CD14-positive monocyte (primary cell): ENCODE measurements around the gene CMSS1. TPM values are rescaled to one million over a fixed set of nuclear protein-coding genes. Genes with fewer than 3 reads are reported as not detected.

Experiments used
- DNase-seq, 3 donors: peaks; one replicate each; pipeline ENCODE4 v3.0.0-alpha.2; 2011 to 2022
- H2AFZ ChIP-seq: 2 replicates; pipeline ENCODE4 v1.6.0; 2012; ENCODE audit warnings: mild to moderate bottlenecking, low read depth, low read length, inconsistent platforms; ENCODE audit not compliant: insufficient read depth, poor library complexity, severe bottlenecking
- H3K27ac ChIP-seq, 2 donors: 1 replicate in 1 of 2; 2 replicates in 1 of 2; pipeline ENCODE4 v1.5.1; 2012 to 2013; ENCODE audit warnings: low read length in 2 of 2, control low read depth in 1 of 2, inconsistent platforms in 1 of 2, low read depth in 1 of 2, mild to moderate bottlenecking in 1 of 2
- H3K27me3 ChIP-seq, 2 donors: one replicate each; pipeline versions ENCODE4 v1.6.0 to v1.6.1; 2011 to 2013; ENCODE audit warnings: low read length in 2 of 2; ENCODE audit not compliant: control insufficient read depth in 2 of 2, insufficient read depth in 2 of 2
- H3K36me3 ChIP-seq, 2 donors: replicated peaks in 1 of 2; 1 replicate in 1 of 2; 2 replicates in 1 of 2; pipeline versions ENCODE4 v1.5.1 to v1.6.1; 2012 to 2013; ENCODE audit warnings: low read length in 2 of 2, control low read depth in 1 of 2, inconsistent platforms in 1 of 2, mild to moderate bottlenecking in 1 of 2; ENCODE audit not compliant: insufficient read depth in 2 of 2, control insufficient read depth in 1 of 2
- H3K4me1 ChIP-seq, 2 donors: 1 replicate in 1 of 2; 2 replicates in 1 of 2; pipeline versions ENCODE4 v1.5.1 to v1.6.1; 2012 to 2013; ENCODE audit warnings: low read length in 2 of 2, control low read depth in 1 of 2, inconsistent platforms in 1 of 2, mild to moderate bottlenecking in 1 of 2, moderate library complexity in 1 of 2; ENCODE audit not compliant: insufficient read depth in 2 of 2, control insufficient read depth in 1 of 2
- H3K4me2 ChIP-seq: replicated peaks from 2 replicates; pipeline ENCODE3; 2012; ENCODE audit warnings: low read length, moderate library complexity, mild to moderate bottlenecking; ENCODE audit not compliant: poor library complexity, severe bottlenecking; ENCODE audit errors: extremely low read depth
- H3K4me3 ChIP-seq, 3 experiments: fragments of 200-600 bp in 1 of 3; sonication (generic) in 1 of 3; replicated peaks in 1 of 3; 1 replicate in 2 of 3; 2 replicates in 1 of 3; pipeline ENCODE4 v1.5.1; 2011 to 2013; ENCODE audit warnings: low read length in 3 of 3, mild to moderate bottlenecking in 3 of 3, control low read depth in 2 of 3, low read depth in 2 of 3, inconsistent platforms in 1 of 3, moderate library complexity in 1 of 3
- H3K79me2 ChIP-seq: 2 replicates; pipeline ENCODE4 v1.6.0; 2012; ENCODE audit warnings: mild to moderate bottlenecking, control low read depth, inconsistent platforms, low read length, moderate library complexity; ENCODE audit not compliant: insufficient read depth
- H3K9ac ChIP-seq: 2 replicates; pipeline ENCODE4 v1.6.0; 2017; ENCODE audit warnings: low read length, mild to moderate bottlenecking; ENCODE audit not compliant: insufficient read depth, poor library complexity, severe bottlenecking
- H3K9me3 ChIP-seq, 2 donors: replicated peaks in 1 of 2; 1 replicate in 1 of 2; 2 replicates in 1 of 2; pipeline versions ENCODE4 v1.5.1 to v1.6.1; 2012 to 2013; ENCODE audit warnings: low read length in 2 of 2, control low read depth in 1 of 2; ENCODE audit not compliant: control insufficient read depth in 1 of 2, insufficient read depth in 1 of 2
- H4K20me1 ChIP-seq: 2 replicates; pipeline ENCODE4 v1.6.0; 2012; ENCODE audit warnings: mild to moderate bottlenecking, low read length, control low read depth, moderate library complexity; ENCODE audit not compliant: insufficient read depth
- H3K27ac Mint-ChIP-seq, 7 donors: one replicate each; pipeline ENCODE4 v1.8.0; 2020; ENCODE audit warnings: mild to moderate bottlenecking in 7 of 7, mixed read lengths in 7 of 7, moderate library complexity in 6 of 7, inconsistent platforms in 2 of 7
- H3K27me3 Mint-ChIP-seq, 3 donors: one replicate each; pipeline ENCODE4 v1.8.0; 2021 to 2022; ENCODE audit warnings: low read depth in 3 of 3, mild to moderate bottlenecking in 3 of 3, mixed read lengths in 3 of 3, moderate library complexity in 3 of 3, inconsistent platforms in 1 of 3
- H3K36me3 Mint-ChIP-seq, 2 donors: one replicate each; pipeline ENCODE4 v1.8.0; 2020; ENCODE audit warnings: mixed read lengths in 2 of 2, inconsistent platforms in 1 of 2, mild to moderate bottlenecking in 1 of 2
- H3K4me1 Mint-ChIP-seq: one replicate; pipeline ENCODE4 v1.8.0; 2020; ENCODE audit warnings: mild to moderate bottlenecking, mixed read lengths
- H3K4me3 Mint-ChIP-seq, 2 donors: one replicate each; pipeline ENCODE4 v1.8.0; 2020; ENCODE audit warnings: mild to moderate bottlenecking in 2 of 2, mixed read lengths in 2 of 2, moderate library complexity in 1 of 2
- H3K9me3 Mint-ChIP-seq, 7 donors: one replicate each; pipeline ENCODE4 v1.8.0; 2020 to 2022; ENCODE audit warnings: mixed read lengths in 7 of 7, mild to moderate bottlenecking in 6 of 7, moderate library complexity in 6 of 7, inconsistent platforms in 2 of 7
- WGBS: methylation state at CpG from one replicate; pipeline ENCODE4 v1.1.5; 2013; ENCODE audit warnings: missing lambda C conversion rate; ENCODE audit not compliant: insufficient coverage; 5-methylcytosine and 5-hydroxymethylcytosine counted together
- intact Hi-C, 2 donors: fragments of 100-400 bp; cut with micrococcal nuclease; formaldehyde crosslinking; loops; one replicate each; pipeline versions ENCODE4 v1.15.0 to v1.15.1; 2023
- polyA plus RNA-seq, 3 donors: library from polyadenylated mRNA; depleted of rRNA in 1 of 3; unstranded in 2 of 3; stranded (reverse) in 1 of 3; fragments of 300-500 nt in 2 of 3; fragments of >200 nt in 1 of 3; fragmentation: Illumina TruSeq in 2 of 3; gene quantifications; 1 replicate in 2 of 3; 2 replicates in 1 of 3; pipeline ENCODE4 v1.2.3, GENCODE V29; 2012 to 2021
- TF ChIP-seq, protein P1 (sequence below): fragments of 200-600 bp; IDR thresholded peaks from one replicate; pipeline ENCODE4 v1.8.0; 2022; ENCODE audit warnings: antibody characterized with exemption, mild to moderate bottlenecking

CMSS1 gene
- polyA plus RNA-seq, 3 donors, result 1.1 to 3.6 (median 2.2) TPM

DNA sequence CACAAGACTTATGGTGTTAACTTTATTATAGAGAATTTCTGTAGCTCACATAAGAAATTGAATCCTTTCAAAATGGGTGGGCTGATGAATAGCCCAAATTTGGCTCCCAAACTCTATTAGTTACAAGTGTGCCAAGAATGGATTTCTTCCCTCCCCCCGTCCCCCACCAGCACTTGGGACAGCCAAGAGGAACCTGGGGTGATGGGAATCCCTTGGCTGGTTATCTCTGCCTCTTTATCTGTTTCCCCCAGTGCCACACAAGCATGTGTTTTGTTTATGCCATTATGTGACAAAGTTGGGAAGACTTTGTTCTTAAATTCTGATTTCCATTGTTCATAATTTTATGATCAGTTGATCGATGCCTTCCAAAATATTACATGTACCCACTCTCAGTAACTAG, 28.3 kb downstream of the CMSS1 start:
- H3K27ac ChIP-seq, result no peak overlapping the region
- WGBS, result no CpG with 5 or more reads among the region's 2 CpGs

DNA sequence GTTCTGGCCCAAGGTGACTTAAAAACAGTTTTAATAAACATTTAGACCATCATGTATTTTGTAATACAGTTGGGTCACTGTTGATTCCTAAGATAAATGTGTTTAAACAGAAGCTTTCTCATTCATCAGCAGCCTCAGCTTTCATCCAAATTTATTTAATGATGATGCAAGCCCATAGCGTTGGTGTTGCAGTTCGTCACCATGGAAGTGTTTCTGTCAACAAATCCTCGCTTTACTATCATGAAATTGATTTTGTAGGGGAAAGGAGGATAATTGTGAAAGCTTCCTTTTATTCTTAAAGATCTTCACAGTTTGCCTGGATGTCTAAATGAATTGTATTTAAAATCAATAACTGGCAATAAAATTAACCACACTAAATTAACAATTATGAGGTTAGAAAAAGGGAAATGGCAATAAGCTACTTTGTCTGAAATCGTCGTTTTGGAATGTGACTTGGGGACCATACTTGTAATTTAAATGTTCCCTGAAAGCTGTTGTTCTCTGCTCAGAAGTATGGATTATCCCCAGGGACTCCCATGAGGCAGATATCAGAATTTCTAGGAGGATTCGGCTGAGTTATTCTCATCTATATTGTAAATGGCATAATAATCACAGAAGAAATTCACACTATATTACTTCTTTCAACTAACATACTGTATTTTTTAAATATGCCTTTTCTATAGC, 29.0 kb downstream of the CMSS1 start:
- Mint-ChIP-seq H3K9me3 (no peaks in the 10 kb centered on the region), H3K27ac (peak overlapping the region in 4 of 7 donors; percentile 16 to 59 (median 45)), H3K27me3 (peaks cover 0 to 1% (median 0%) of the 10 kb centered on the region in 3 donors), H3K36me3 (no peaks in the 10 kb centered on the region), H3K4me3 (no peak overlapping the region), H3K4me1 (peaks cover 12% of the 10 kb centered on the region)
- DNase-seq, result peak; percentile 27 to 56 (median 30)
- no peak overlapping the region for H3K4me3 ChIP-seq
- H3K9me3 ChIP-seq, result no peaks in the 10 kb centered on the region
- intact Hi-C loops, result loop anchor here in 1 of 2 donors (10.0 kb wide), 1 partner anchor 228 kb away; no protein-coding TSS in a partner anchor
- no peak overlapping the region for H3K4me2 ChIP-seq
- no peaks in the 10 kb centered on the region for H3K36me3 ChIP-seq
- H3K79me2 ChIP-seq, result no peaks in the 10 kb centered on the region
- H4K20me1 ChIP-seq, result no peaks in the 10 kb centered on the region
- H2AFZ ChIP-seq, result no peak overlapping the region
- no peak overlapping the region for H3K27ac ChIP-seq
- no peak overlapping the region for H3K9ac ChIP-seq
- no peaks in the 10 kb centered on the region for H3K27me3 ChIP-seq
- TF ChIP-seq, protein P1, sequence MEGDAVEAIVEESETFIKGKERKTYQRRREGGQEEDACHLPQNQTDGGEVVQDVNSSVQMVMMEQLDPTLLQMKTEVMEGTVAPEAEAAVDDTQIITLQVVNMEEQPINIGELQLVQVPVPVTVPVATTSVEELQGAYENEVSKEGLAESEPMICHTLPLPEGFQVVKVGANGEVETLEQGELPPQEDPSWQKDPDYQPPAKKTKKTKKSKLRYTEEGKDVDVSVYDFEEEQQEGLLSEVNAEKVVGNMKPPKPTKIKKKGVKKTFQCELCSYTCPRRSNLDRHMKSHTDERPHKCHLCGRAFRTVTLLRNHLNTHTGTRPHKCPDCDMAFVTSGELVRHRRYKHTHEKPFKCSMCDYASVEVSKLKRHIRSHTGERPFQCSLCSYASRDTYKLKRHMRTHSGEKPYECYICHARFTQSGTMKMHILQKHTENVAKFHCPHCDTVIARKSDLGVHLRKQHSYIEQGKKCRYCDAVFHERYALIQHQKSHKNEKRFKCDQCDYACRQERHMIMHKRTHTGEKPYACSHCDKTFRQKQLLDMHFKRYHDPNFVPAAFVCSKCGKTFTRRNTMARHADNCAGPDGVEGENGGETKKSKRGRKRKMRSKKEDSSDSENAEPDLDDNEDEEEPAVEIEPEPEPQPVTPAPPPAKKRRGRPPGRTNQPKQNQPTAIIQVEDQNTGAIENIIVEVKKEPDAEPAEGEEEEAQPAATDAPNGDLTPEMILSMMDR, result no peak
- peaks cover 16% of the 10 kb centered on the region in 2 donors for H3K4me1 ChIP-seq
- WGBS, result no CpG with 5 or more reads among the region's 6 CpGs

More for the DNA sequence above, 28.3 kb downstream of the CMSS1 start:
- DNase-seq, result no peak
- Histone ChIP-seq H3K4me3 (no peak overlapping the region), H3K36me3 (no peaks in the 10 kb centered on the region), H4K20me1 (no peaks in the 10 kb centered on the region), H3K9ac (no peak overlapping the region), H3K9me3 (no peaks in the 10 kb centered on the region), H3K27me3 (no peaks in the 10 kb centered on the region), H3K4me1 (peaks cover 16% of the 10 kb centered on the region in 2 donors), H3K79me2 (no peaks in the 10 kb centered on the region), H3K4me2 (no peak overlapping the region), H2AFZ (no peak overlapping the region)
- TF ChIP-seq, protein P1, result no peak
- Mint-ChIP-seq H3K36me3 (no peaks in the 10 kb centered on the region), H3K27me3 (peaks cover 0 to 1% (median 0%) of the 10 kb centered on the region in 3 donors), H3K4me3 (no peak overlapping the region), H3K27ac (peak overlapping the region in 4 of 7 donors; percentile 16 to 55 (median 34)), H3K9me3 (no peaks in the 10 kb centered on the region), H3K4me1 (peaks cover 12% of the 10 kb centered on the region)
- intact Hi-C loops, result loop anchor here in 1 of 2 donors (10.0 kb wide), 1 partner anchor 229 kb away; no protein-coding TSS in a partner anchor
